ENCODE results near the gene DUSP9. TPM values are rescaled to one million over a fixed set of nuclear protein-coding genes. Genes with fewer than 3 reads are reported as not detected.

DUSP9 gene
- total RNA-seq, 1 experiment from 2014 or later = 2.4 TPM

DNA sequence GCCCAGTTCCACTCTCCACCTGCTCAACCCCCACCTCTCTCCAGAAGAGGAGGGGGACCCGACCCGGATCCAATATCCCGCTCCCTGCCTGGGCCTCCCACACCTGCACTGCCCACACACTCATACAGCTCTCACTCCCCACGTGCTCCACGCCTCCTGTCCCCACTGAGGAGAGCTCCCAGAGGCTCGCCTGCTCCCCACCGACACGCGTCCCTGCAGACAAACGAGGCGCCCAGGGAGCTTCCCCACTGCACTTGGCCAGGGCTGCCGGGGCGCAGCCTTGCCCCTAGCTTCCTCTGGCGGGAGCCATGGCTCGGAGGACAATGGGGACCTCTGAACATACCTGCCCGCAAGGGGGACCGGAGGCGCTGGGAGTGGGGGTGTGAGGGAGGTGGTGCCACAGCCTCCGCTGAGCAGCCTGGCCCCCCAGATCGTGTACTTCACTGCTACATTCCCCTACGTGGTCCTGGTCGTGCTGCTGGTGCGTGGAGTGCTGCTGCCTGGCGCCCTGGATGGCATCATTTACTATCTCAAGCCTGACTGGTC, 45.7 kb downstream of the DUSP9 start:
- no peak overlapping the region for H3K56ac ChIP-seq (ENCODE audit: insufficient read length, low read depth, low read length)
- no peak overlapping the region for H2BK120ac ChIP-seq (ENCODE audit: low read depth, low read length, poor library complexity, severe bottlenecking)
- no peaks in the 10 kb centered on the region; the same call in 1 of the 2 replicates for H3K4me1 ChIP-seq (ENCODE audit: insufficient read depth, low read length)
- H3K4me3 Mint-ChIP-seq = no peak overlapping the region; a peak in 1 of 5 replicates
- H3K27me3 ChIP-seq (ENCODE audit: insufficient read depth, low read length) = no peaks in the 10 kb centered on the region
- H3K18ac ChIP-seq (ENCODE audit: insufficient read length, low read depth, low read length) = no peak overlapping the region
- H3K23me2 ChIP-seq (ENCODE audit: insufficient read length, low read depth, low read length, poor library complexity, severe bottlenecking) = no peaks in the 10 kb centered on the region
- H3K79me2 ChIP-seq (ENCODE audit: insufficient read depth, low read length) = no peaks in the 10 kb centered on the region; the same call in 1 of the 2 replicates
- H3K27ac Mint-ChIP-seq = peak overlapping the region in 1 of 3 experiments; percentile 92; a peak in 2 of 7 replicates
- H3T11ph ChIP-seq (ENCODE audit: low read length) = no peak overlapping the region
- H2AK5ac ChIP-seq (ENCODE audit: insufficient read length, low read length) = no peak overlapping the region
- no peak overlapping the region for H2BK20ac ChIP-seq (ENCODE audit: low read depth, low read length, poor library complexity, severe bottlenecking)
- H3K4ac ChIP-seq (ENCODE audit: low read depth, low read length) = no peak overlapping the region
- H4K8ac ChIP-seq (replicated peaks; ENCODE audit: insufficient read length, low read depth, low read length) = no peak overlapping the region
- H3K9me3 ChIP-seq (ENCODE audit: control insufficient read depth, low read depth, low read length) = no peaks in the 10 kb centered on the region
- TF ChIP-seq, protein P1, sequence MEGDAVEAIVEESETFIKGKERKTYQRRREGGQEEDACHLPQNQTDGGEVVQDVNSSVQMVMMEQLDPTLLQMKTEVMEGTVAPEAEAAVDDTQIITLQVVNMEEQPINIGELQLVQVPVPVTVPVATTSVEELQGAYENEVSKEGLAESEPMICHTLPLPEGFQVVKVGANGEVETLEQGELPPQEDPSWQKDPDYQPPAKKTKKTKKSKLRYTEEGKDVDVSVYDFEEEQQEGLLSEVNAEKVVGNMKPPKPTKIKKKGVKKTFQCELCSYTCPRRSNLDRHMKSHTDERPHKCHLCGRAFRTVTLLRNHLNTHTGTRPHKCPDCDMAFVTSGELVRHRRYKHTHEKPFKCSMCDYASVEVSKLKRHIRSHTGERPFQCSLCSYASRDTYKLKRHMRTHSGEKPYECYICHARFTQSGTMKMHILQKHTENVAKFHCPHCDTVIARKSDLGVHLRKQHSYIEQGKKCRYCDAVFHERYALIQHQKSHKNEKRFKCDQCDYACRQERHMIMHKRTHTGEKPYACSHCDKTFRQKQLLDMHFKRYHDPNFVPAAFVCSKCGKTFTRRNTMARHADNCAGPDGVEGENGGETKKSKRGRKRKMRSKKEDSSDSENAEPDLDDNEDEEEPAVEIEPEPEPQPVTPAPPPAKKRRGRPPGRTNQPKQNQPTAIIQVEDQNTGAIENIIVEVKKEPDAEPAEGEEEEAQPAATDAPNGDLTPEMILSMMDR (conservative IDR thresholded peaks at IDR 0.05) = no peak
- H3K23ac ChIP-seq (ENCODE audit: insufficient read length, low read depth, low read length) = no peak overlapping the region
- H4K5ac ChIP-seq (ENCODE audit: insufficient read length, low read depth, low read length) = no peak overlapping the region
- H3K36me3 Mint-ChIP-seq (ENCODE audit: insufficient read depth in 1 of 3, low read depth in 3 of 3) = peaks cover 21 to 57% (median 53%) of the 10 kb centered on the region in 3 experiments; a peak in 6 of 7 replicates
- H4K91ac ChIP-seq (ENCODE audit: insufficient read length, low read depth, low read length) = no peak overlapping the region
- no peak overlapping the region for H2BK5ac ChIP-seq (ENCODE audit: insufficient read length, low read length)
- no peak overlapping the region for H2BK15ac ChIP-seq (ENCODE audit: low read depth, low read length)
- H3K27me3 Mint-ChIP-seq (ENCODE audit: low read depth) = peaks cover 1% of the 10 kb centered on the region; the same call in 1 of the 2 replicates
- no peaks in the 10 kb centered on the region for H3K79me1 ChIP-seq (ENCODE audit: insufficient read depth, low read depth, low read length, poor library complexity, severe bottlenecking)
- DNase-seq = no peak
- H3K9me3 Mint-ChIP-seq = peaks cover 35 to 62% of the 10 kb centered on the region in 2 experiments
- H3K14ac ChIP-seq (ENCODE audit: insufficient read depth, low read length) = no peak overlapping the region
- H3K4me2 ChIP-seq (ENCODE audit: insufficient read depth, insufficient read length, low read length) = no peak overlapping the region
- peaks cover 5% of the 10 kb centered on the region for H4K20me1 ChIP-seq (ENCODE audit: control insufficient read depth, insufficient read depth, insufficient read length)
- H2BK12ac ChIP-seq (ENCODE audit: insufficient read length, low read depth, low read length) = no peak overlapping the region
- peaks cover 0 to 8% of the 10 kb centered on the region in 2 experiments; a peak in 2 of 4 replicates for H3K4me1 Mint-ChIP-seq
- WGBS (ENCODE audit: extremely low coverage, insufficient read length, low lambda C conversion rate) = no CpG with 5 or more reads among the region's 24 CpGs
- H2AFZ ChIP-seq (ENCODE audit: low read length) = no peak overlapping the region
- H3K9ac ChIP-seq (ENCODE audit: extremely low read depth, insufficient read length, low read length) = no peak overlapping the region
- no peak overlapping the region for H3K27ac ChIP-seq (ENCODE audit: insufficient read length, low read depth, low read length)
